ENCODE results near the gene BABAM2. TPM values are rescaled to one million over a fixed set of nuclear protein-coding genes. Genes with fewer than 3 reads are reported as not detected.

Gene BABAM2
- total RNA-seq, 6 experiments from 2014 or later = 17.1 to 39.4 (median 25.5) TPM

- no peak for ATAC-seq
- WGBS (ENCODE audit: insufficient coverage, low coverage, low lambda C conversion rate, missing lambda C conversion rate) = 80% methylated on average over 5 of the region's 5 CpGs
- H3K4me1 ChIP-seq = no peaks in the 10 kb centered on the region
Measured at GRCh38 chr2:28293416-28293815, 402.9 kb downstream of the BABAM2 start.

GRCh38 chr2:28294451-28294850 is 403.9 kb downstream of the BABAM2 start:
- intact Hi-C loops (cut with DNase I) = no loop called here
- H3K27me3 ChIP-seq = no peaks in the 10 kb centered on the region
- H3K9me3 ChIP-seq = no peaks in the 10 kb centered on the region
- 100% methylated on average over 1 of the region's 1 CpG for WGBS (ENCODE audit: insufficient coverage, low coverage, low lambda C conversion rate, missing lambda C conversion rate)
- H3K27ac ChIP-seq = no peak overlapping the region
- no peak for DNase-seq
- no peak for ATAC-seq
- H3K36me3 ChIP-seq = no peaks in the 10 kb centered on the region
- H3K4me1 ChIP-seq = no peaks in the 10 kb centered on the region
- TF ChIP-seq CTCF (IDR thresholded peaks at IDR 0.05) = no peak
- no peak for TF ChIP-seq POLR2A (IDR thresholded peaks at IDR 0.05)
- no peak overlapping the region for H3K4me3 ChIP-seq

More at GRCh38 chr2:28293416-28293815, 402.9 kb downstream of the BABAM2 start:
- intact Hi-C loops (cut with DNase I) = no loop called here
- Histone ChIP-seq H3K27me3 (no peaks in the 10 kb centered on the region), H3K9me3 (no peaks in the 10 kb centered on the region), H3K27ac (no peak overlapping the region), H3K36me3 (no peaks in the 10 kb centered on the region), H3K4me3 (no peak overlapping the region)
- no peak for DNase-seq
- TF ChIP-seq CTCF (IDR thresholded peaks at IDR 0.05) (no peak), POLR2A (IDR thresholded peaks at IDR 0.05) (no peak)

- DNase-seq (no peak), ATAC-seq (no peak)
- Histone ChIP-seq H3K9me3 (no peaks in the 10 kb centered on the region), H3K27me3 (no peaks in the 10 kb centered on the region), H3K36me3 (no peaks in the 10 kb centered on the region), H3K4me1 (no peaks in the 10 kb centered on the region), H3K4me3 (no peak overlapping the region), H3K27ac (no peak overlapping the region)
- intact Hi-C loops (cut with DNase I) = no loop called here
- WGBS (ENCODE audit: insufficient coverage, low coverage, low lambda C conversion rate, missing lambda C conversion rate) = 93% methylated on average over 6 of the region's 7 CpGs
- TF ChIP-seq POLR2A (IDR thresholded peaks at IDR 0.05) = no peak
- no peak for TF ChIP-seq CTCF (IDR thresholded peaks at IDR 0.05)
Measured at GRCh38 chr2:28296243-28296642, 405.7 kb downstream of the BABAM2 start.

- H3K4me3 ChIP-seq = no peak overlapping the region
- no peaks in the 10 kb centered on the region for H3K36me3 ChIP-seq
- H3K27ac ChIP-seq = no peak overlapping the region
- ATAC-seq (no peak), DNase-seq (no peak)
- no peaks in the 10 kb centered on the region for H3K4me1 ChIP-seq
- intact Hi-C loops (cut with DNase I) = no loop called here
- no peaks in the 10 kb centered on the region for H3K27me3 ChIP-seq
- no peaks in the 10 kb centered on the region for H3K9me3 ChIP-seq
- 85% methylated on average over 4 of the region's 4 CpGs for WGBS (ENCODE audit: insufficient coverage, low coverage, low lambda C conversion rate, missing lambda C conversion rate)
- no peak for TF ChIP-seq CTCF (IDR thresholded peaks at IDR 0.05)
- TF ChIP-seq POLR2A (IDR thresholded peaks at IDR 0.05) = no peak
Measured at GRCh38 chr2:28296904-28297303, 406.4 kb downstream of the BABAM2 start.

DNA sequence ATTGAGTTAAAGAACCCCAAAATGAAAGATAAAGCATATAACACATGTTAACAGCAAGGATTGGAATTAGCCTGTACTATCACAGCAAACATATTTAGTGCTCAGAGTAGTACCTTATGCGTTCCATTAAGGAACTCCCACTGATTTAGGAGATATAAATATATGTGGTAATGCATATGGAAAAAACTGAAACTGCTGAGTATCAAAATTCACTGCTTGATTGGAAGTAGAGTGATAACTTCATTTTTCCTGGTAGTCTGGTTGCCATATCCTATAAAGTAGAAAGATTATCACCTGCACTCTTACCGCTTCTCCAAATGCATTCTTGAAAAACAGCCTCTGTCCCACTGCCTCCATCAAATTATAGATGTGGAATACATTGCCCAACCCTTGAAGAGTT is 407.0 kb downstream of the BABAM2 start:
- Histone ChIP-seq H3K36me3 (no peaks in the 10 kb centered on the region), H3K27me3 (no peaks in the 10 kb centered on the region), H3K4me1 (no peaks in the 10 kb centered on the region), H3K4me3 (no peak overlapping the region), H3K9me3 (no peaks in the 10 kb centered on the region), H3K27ac (no peak overlapping the region)
- no peak for ATAC-seq
- WGBS (ENCODE audit: insufficient coverage, low coverage, low lambda C conversion rate, missing lambda C conversion rate) = 83% methylated on average over 2 of the region's 2 CpGs
- TF ChIP-seq POLR2A (IDR thresholded peaks at IDR 0.05) = no peak
- TF ChIP-seq CTCF (IDR thresholded peaks at IDR 0.05) = no peak
- intact Hi-C loops (cut with DNase I) = no loop called here
- DNase-seq = no peak

Measured in right lobe of liver (tissue), 6 donors.